K562 (cell line): ENCODE data around the gene EXOC3L1. TPM values are rescaled to one million over a fixed set of nuclear protein-coding genes. Genes with fewer than 3 reads are reported as not detected.

ENCODE experiments used
- ATAC-seq: fragments of 200-7000 bp; cut with Tn5 transposase; 3 replicates; pipeline ENCODE4 v1.9.1; 2020; ENCODE audit warnings: moderate library complexity
- BruUV-seq: library from RNA; stranded (reverse); fragments of 400-500 nt; replicated peaks from 2 replicates; lab custom pipeline; 2021; lab: Mats Ljungman, UMichigan
- CTCF ChIA-PET: fragments of 300-600 bp; formaldehyde crosslinking; extraction: SDS; loops from one replicate; lab custom pipeline; 2021; ENCODE audit warnings: low intra/inter-chr PET ratio; lab: Yijun Ruan, JAX
- POLR2A ChIA-PET: fragments of 300-600, 350-650 bp; sonication (Branson Sonifier 250); formaldehyde crosslinking; extraction: SDS; loops from one replicate; lab custom pipeline; 2021; ENCODE audit warnings: antibody characterized with exemption, inconsistent platforms; lab: Yijun Ruan, JAX
- DNase-seq, 4 experiments: peaks; one replicate each; pipeline versions ENCODE4 v3.0.0 to v3.0.0-alpha.2; 2011 to 2018; ENCODE audit warnings: low spot score in 3 of 4, mixed read lengths in 3 of 4; ENCODE audit errors: extremely low read depth in 1 of 4
- FAIRE-seq: peaks from 2 replicates; lab custom pipeline; 2011; peaks lifted over from hg19 to GRCh38; lab: Jason Lieb, UNC
- H2AFZ ChIP-seq: 2 replicates; pipeline ENCODE4 v1.6.0; 2011; ENCODE audit warnings: low read depth, low read length, control low read depth, inconsistent platforms
- H3K27ac ChIP-seq: fragments of 200-600 bp; 3 replicates; pipeline ENCODE4 v1.8.0; 2011; ENCODE audit warnings: low read depth, mild to moderate bottlenecking, control low read depth, inconsistent platforms, low read length, moderate library complexity, mixed read lengths; ENCODE audit errors: extremely low read depth
- H3K27me3 ChIP-seq, 2 experiments: fragments of 300-600 bp in 1 of 2; 2 replicates in 1 of 2; 3 replicates in 1 of 2; pipeline versions ENCODE4 v1.6.0 to v1.8.0; 2011; ENCODE audit warnings: inconsistent platforms in 2 of 2, low read length in 2 of 2, mild to moderate bottlenecking in 1 of 2, mixed read lengths in 1 of 2, moderate library complexity in 1 of 2; ENCODE audit not compliant: control insufficient read depth in 2 of 2, insufficient read depth in 2 of 2
- H3K36me3 ChIP-seq: fragments of 300-600 bp; 3 replicates; pipeline ENCODE4 v1.8.0; 2011; ENCODE audit warnings: mild to moderate bottlenecking, low read length, inconsistent platforms; ENCODE audit not compliant: control insufficient read depth, insufficient read depth
- H3K4me1 ChIP-seq, 2 experiments: fragments of 200-600 bp in 1 of 2; replicated peaks in 1 of 2; 2 replicates in 1 of 2; 3 replicates in 1 of 2; pipeline versions ENCODE4 v1.5.1 to v1.8.0; 2011; ENCODE audit warnings: inconsistent platforms in 2 of 2, low read length in 2 of 2, mild to moderate bottlenecking in 1 of 2, mixed read lengths in 1 of 2, moderate library complexity in 1 of 2; ENCODE audit not compliant: control insufficient read depth in 2 of 2, insufficient read depth in 2 of 2
- H3K4me2 ChIP-seq: 2 replicates; pipeline ENCODE4 v1.6.1; 2011; ENCODE audit warnings: low read length, control low read depth, inconsistent platforms, mixed read lengths; ENCODE audit not compliant: insufficient read depth
- H3K4me3 ChIP-seq: fragments of 200-600 bp; sonication (generic), shearing (Covaris generic); 2 replicates; pipeline ENCODE4 v1.5.1; 2016; ENCODE audit warnings: control low read depth, inconsistent platforms
- H3K79me2 ChIP-seq: fragments of 200-600 bp; 3 replicates; pipeline ENCODE4 v1.8.0; 2011; ENCODE audit warnings: low read length, inconsistent platforms; ENCODE audit not compliant: control insufficient read depth, insufficient read depth
- H3K9ac ChIP-seq, 2 experiments: 2 replicates each; pipeline versions ENCODE4 v1.6.0 to v1.6.1; 2011; ENCODE audit warnings: low read depth in 2 of 2, low read length in 2 of 2, control low read depth in 1 of 2, inconsistent platforms in 1 of 2, mild to moderate bottlenecking in 1 of 2, mixed read lengths in 1 of 2; ENCODE audit not compliant: insufficient read depth in 1 of 2
- H3K9me1 ChIP-seq: one replicate; pipeline ENCODE4 v1.6.0; 2011; ENCODE audit warnings: inconsistent platforms, mild to moderate bottlenecking, low read length, moderate library complexity; ENCODE audit not compliant: control insufficient read depth, insufficient read depth
- H3K9me3 ChIP-seq: replicated peaks from 2 replicates; pipeline ENCODE4 v1.5.1; 2011; ENCODE audit warnings: low read depth, low read length, inconsistent platforms; ENCODE audit not compliant: control insufficient read depth, insufficient read depth
- H4K20me1 ChIP-seq: replicated peaks from 2 replicates; pipeline ENCODE4 v1.6.1; 2011; ENCODE audit warnings: low read length, inconsistent platforms, mixed read lengths; ENCODE audit not compliant: control insufficient read depth, insufficient read depth
- CUX1 ChIP-seq: fragments of 200-800 bp; sonication (Bioruptor generic); IDR thresholded peaks from 2 replicates; pipeline ENCODE4 v1.6.1; 2016; ENCODE audit warnings: missing genetic modification characterization, missing compliant biosample characterization
- FOSL1 ChIP-seq: fragments of 200-800 bp; sonication (Bioruptor generic); conservative IDR thresholded peaks from 2 replicates; pipeline ENCODE4 v1.6.1; 2016; ENCODE audit warnings: missing genetic modification characterization, missing compliant biosample characterization
- FOXO4 ChIP-seq: fragments of 450-650 bp; formaldehyde crosslinking; IDR thresholded peaks from 2 replicates; pipeline ENCODE4 v1.4.0; 2020; ENCODE audit warnings: mild to moderate bottlenecking, moderate library complexity
- ZNF165 ChIP-seq: fragments of 250-450 bp; sonication (Bioruptor Pico); IDR thresholded peaks from 2 replicates; pipeline ENCODE4 v1.4.0; 2020; ENCODE audit warnings: borderline replicate concordance
- ZNF384 ChIP-seq: IDR thresholded peaks from 2 replicates; pipeline ENCODE4 v1.6.1; 2012; ENCODE audit warnings: low read depth, low read length, improper control_type of control experiment
- in situ Hi-C: fragments of 300-500 bp; cut with MboI; formaldehyde crosslinking; loops from 4 replicates; pipeline ENCODE4 v1.15.0; 2018; ENCODE audit warnings: inconsistent platforms, mixed read lengths
- intact Hi-C: fragments of 100-400 bp; cut with micrococcal nuclease; formaldehyde crosslinking; loops from 2 replicates; pipeline ENCODE4 v1.14.2; 2022
- polyA plus RNA-seq, 8 experiments: library from polyadenylated mRNA; depleted of rRNA in 4 of 8; stranded (reverse) in 5 of 8; unstranded in 3 of 8; fragments of >200 nt; fragmentation: Nextera tagmentation in 2 of 8; fragmentation: Illumina TruSeq in 1 of 8; extraction: Ambion mirVana in 2 of 8; extraction: Trizol in 1 of 8; gene quantifications; 2 replicates each; pipeline versions ENCODE4 v1.2.1 to v1.2.3, GENCODE V29; 2011 to 2014; ENCODE audit warnings: inconsistent platforms in 1 of 8, missing spikeins in 1 of 8
- total RNA-seq, 7 experiments: library from RNA; depleted of rRNA in 6 of 7; stranded (reverse); fragments of >200 nt in 6 of 7; fragmentation: Illumina TruSeq in 2 of 7; extraction: Trizol in 2 of 7; gene quantifications; 2 replicates each; pipeline versions ENCODE4 v1.2.1 to v1.2.3, GENCODE V29; 2011 to 2021; ENCODE audit warnings: low replicate concordance in 1 of 7

Gene EXOC3L1
- total and polyA plus RNA-seq, 9 of the 15 experiments (the other 6 are each of a cell fraction or from before 2014, with no cell fraction given): 0.08 TPM; not detected in 8

GRCh38 chr16:67213197-67214019, 23.5 kb upstream of the EXOC3L1 start (continued):
- TF ChIP-seq CUX1: no peak

GRCh38 chr16:67212766-67213165, 22.8 kb upstream of the EXOC3L1 start:
- H3K4me3 ChIP-seq: no peak overlapping the region
- intact Hi-C loops: no loop called here
- BruUV-seq: no TSS peak
- no peak overlapping the region; a peak in 1 of 4 replicates for H3K9ac ChIP-seq
- H3K9me3 ChIP-seq: no peaks in the 10 kb centered on the region
- ATAC-seq (no peak), FAIRE-seq (no peak), DNase-seq (no peak)
- H4K20me1 ChIP-seq: no peaks in the 10 kb centered on the region
- no peak overlapping the region for H3K27ac ChIP-seq
- CTCF ChIA-PET: no interaction called here
- H3K4me1 ChIP-seq: peaks cover 20 to 49% of the 10 kb centered on the region in 2 experiments
- in situ Hi-C loops: no loop called here
- no peak overlapping the region for H3K4me2 ChIP-seq
- no peaks in the 10 kb centered on the region for H3K9me1 ChIP-seq
- TF ChIP-seq FOSL1 (0 out of 2 replicates have a peak, but pooled peaks have one; percentile 25), ZNF165 (no peak), ZNF384 (peak; percentile 32; the same call in 1 of the 2 replicates), FOXO4 (no peak)
- no peak overlapping the region for H2AFZ ChIP-seq
- H3K79me2 ChIP-seq: no peaks in the 10 kb centered on the region
- no peaks in the 10 kb centered on the region for H3K36me3 ChIP-seq
- no peaks in the 10 kb centered on the region for H3K27me3 ChIP-seq
- POLR2A ChIA-PET: interaction anchor here (0.8 to 0.9 kb wide), 2 partner anchors 11 to 16 kb away, joined by 3 read pairs; no protein-coding TSS in a partner anchor
